Mesenchymal stem cell (in vitro differentiated cells and primary cell): ENCODE results near the gene DOK7.
"Not testable (repeated sequence)": the region's sequence is repeated elsewhere in the genome, so short reads cannot be mapped to it uniquely, and the experiment has no call there.

Experiments
- DNase-seq: peaks from one replicate; pipeline ENCODE4 v3.0.0-alpha.2; 2013
- H2AFZ ChIP-seq: one replicate; pipeline ENCODE4 v1.6.1; 2013; ENCODE audit warnings: low read depth, mild to moderate bottlenecking, control low read depth, inconsistent platforms, low read length, moderate library complexity
- H2AK5ac ChIP-seq: 2 replicates; pipeline ENCODE4 v1.6.1; 2013; ENCODE audit warnings: low read length, moderate library complexity, mild to moderate bottlenecking, inconsistent platforms; ENCODE audit not compliant: severe bottlenecking
- H2BK120ac ChIP-seq: one replicate; pipeline ENCODE4 v1.6.1; 2013; ENCODE audit warnings: low read depth, mild to moderate bottlenecking, inconsistent platforms, low read length, moderate library complexity
- H2BK12ac ChIP-seq, 2 experiments: one replicate each; pipeline ENCODE4 v1.6.1; 2013; ENCODE audit warnings: inconsistent platforms in 2 of 2, low read length in 2 of 2, mild to moderate bottlenecking in 2 of 2, moderate library complexity in 2 of 2, control low read depth in 1 of 2
- H2BK15ac ChIP-seq: one replicate; pipeline ENCODE4 v1.6.1; 2013; ENCODE audit warnings: mild to moderate bottlenecking, low read depth, inconsistent platforms; ENCODE audit not compliant: poor library complexity, severe bottlenecking
- H2BK5ac ChIP-seq: 2 replicates; pipeline ENCODE4 v1.6.1; 2013; ENCODE audit warnings: low read depth, mild to moderate bottlenecking, low read length, control low read depth, inconsistent platforms; ENCODE audit not compliant: poor library complexity, severe bottlenecking
- H3K14ac ChIP-seq, 2 experiments: one replicate each; pipeline ENCODE4 v1.6.1; 2013; ENCODE audit warnings: inconsistent platforms in 2 of 2, low read length in 2 of 2, control low read depth in 1 of 2, mild to moderate bottlenecking in 1 of 2, moderate library complexity in 1 of 2
- H3K18ac ChIP-seq, 2 experiments: one replicate each; pipeline ENCODE4 v1.6.1; 2013; ENCODE audit warnings: inconsistent platforms in 2 of 2, low read length in 2 of 2, control low read depth in 1 of 2, low read depth in 1 of 2, mild to moderate bottlenecking in 1 of 2
- H3K23ac ChIP-seq, 2 experiments: one replicate each; pipeline ENCODE4 v1.6.1; 2013; ENCODE audit warnings: inconsistent platforms in 2 of 2, low read length in 2 of 2, mild to moderate bottlenecking in 2 of 2, moderate library complexity in 2 of 2, control low read depth in 1 of 2
- H3K27ac ChIP-seq: 2 replicates; pipeline ENCODE4 v1.5.1; 2013; ENCODE audit warnings: mild to moderate bottlenecking, moderate library complexity, low read length, control low read depth, inconsistent platforms; ENCODE audit not compliant: poor library complexity, severe bottlenecking
- H3K27me3 ChIP-seq, 2 experiments: 2 replicates each; pipeline versions ENCODE4 v1.6.1 to v1.7.0; 2013; ENCODE audit warnings: low read length in 2 of 2, mild to moderate bottlenecking in 2 of 2, moderate library complexity in 2 of 2, control low read depth in 1 of 2, inconsistent platforms in 1 of 2; ENCODE audit not compliant: control insufficient read depth in 1 of 2, insufficient read depth in 1 of 2
- H3K36me3 ChIP-seq, 2 experiments: 2 replicates each; pipeline versions ENCODE4 v1.6.1 to v1.7.0; 2013; ENCODE audit warnings: low read length in 2 of 2, control low read depth in 1 of 2, inconsistent platforms in 1 of 2, low read depth in 1 of 2, mild to moderate bottlenecking in 1 of 2; ENCODE audit not compliant: insufficient read depth in 2 of 2, control insufficient read depth in 1 of 2
- H3K4ac ChIP-seq, 2 experiments: one replicate each; pipeline ENCODE4 v1.6.1; 2013; ENCODE audit warnings: inconsistent platforms in 2 of 2, low read length in 2 of 2, mild to moderate bottlenecking in 2 of 2, moderate library complexity in 2 of 2, control low read depth in 1 of 2, low read depth in 1 of 2
- H3K4me1 ChIP-seq: 2 replicates; pipeline ENCODE4 v1.6.1; 2013; ENCODE audit warnings: low read depth, low read length, control low read depth; ENCODE audit not compliant: control insufficient read depth, insufficient read depth
- H3K4me2 ChIP-seq: 2 replicates; pipeline ENCODE4 v1.6.1; 2013; ENCODE audit warnings: low read length, mild to moderate bottlenecking, inconsistent platforms; ENCODE audit not compliant: poor library complexity, severe bottlenecking
- H3K4me3 ChIP-seq, 2 experiments: 2 replicates each; pipeline versions ENCODE4 v1.5.1 to v1.7.0; 2013; ENCODE audit warnings: low read length in 2 of 2, mild to moderate bottlenecking in 2 of 2, control low read depth in 1 of 2, low read depth in 1 of 2; ENCODE audit not compliant: insufficient read depth in 1 of 2
- H3K79me1 ChIP-seq: replicated peaks from 2 replicates; pipeline ENCODE4 v1.6.1; 2013; ENCODE audit warnings: mild to moderate bottlenecking, control low read depth, low read length, inconsistent platforms; ENCODE audit not compliant: poor library complexity, severe bottlenecking
- H3K9ac ChIP-seq: 2 replicates; pipeline ENCODE4 v1.7.0; 2013; ENCODE audit warnings: mild to moderate bottlenecking, low read length, moderate library complexity
- H3K9me3 ChIP-seq: 2 replicates; pipeline ENCODE4 v1.7.0; 2013; ENCODE audit warnings: mild to moderate bottlenecking, low read length; ENCODE audit not compliant: control insufficient read depth
- H4K8ac ChIP-seq: one replicate; pipeline ENCODE4 v1.6.1; 2013; ENCODE audit warnings: inconsistent platforms, mild to moderate bottlenecking, low read length, moderate library complexity
- H4K91ac ChIP-seq: one replicate; pipeline ENCODE4 v1.6.1; 2013; ENCODE audit warnings: mild to moderate bottlenecking, low read length, inconsistent platforms
- WGBS: methylation state at CpG from one replicate; pipeline ENCODE4 v1.1.7; 2013; ENCODE audit warnings: mixed read lengths; 5-methylcytosine and 5-hydroxymethylcytosine counted together

Gene DOK7

GRCh38 chr4:3510481-3510880, 47.4 kb downstream of the DOK7 start:
- H3K4ac ChIP-seq: no peak overlapping the region
- no peak overlapping the region for H2BK5ac ChIP-seq
- H2BK120ac ChIP-seq: no peak overlapping the region
- no peak overlapping the region for H3K27ac ChIP-seq
- no peaks in the 10 kb centered on the region for H3K4me1 ChIP-seq
- H3K18ac ChIP-seq: no peak overlapping the region
- no peak overlapping the region for H2AK5ac ChIP-seq
- no peak overlapping the region for H2BK15ac ChIP-seq
- H3K79me1 ChIP-seq: peaks cover 26% of the 10 kb centered on the region
- no peak overlapping the region for H2AFZ ChIP-seq
- no peak overlapping the region for H3K4me2 ChIP-seq
- DNase-seq: no peak
- H4K8ac ChIP-seq: no peak overlapping the region
- no peak overlapping the region for H4K91ac ChIP-seq
- no peaks in the 10 kb centered on the region for H3K9me3 ChIP-seq
- peaks cover 73 to 77% of the 10 kb centered on the region in 2 experiments for H3K36me3 ChIP-seq
- H3K27me3 ChIP-seq: no peaks in the 10 kb centered on the region
- no peak overlapping the region for H2BK12ac ChIP-seq
- no peak overlapping the region for H3K14ac ChIP-seq
- WGBS: 98% methylated on average over 16 of the region's 16 CpGs
- H3K9ac ChIP-seq: no peak overlapping the region
- no peak overlapping the region for H3K4me3 ChIP-seq
- H3K23ac ChIP-seq: no peak overlapping the region

- H2AK5ac ChIP-seq: no peak overlapping the region
- H3K4me1 ChIP-seq: no peaks in the 10 kb centered on the region
- H3K9ac ChIP-seq: no peak overlapping the region
- peaks cover 78 to 80% of the 10 kb centered on the region in 2 experiments for H3K36me3 ChIP-seq
- no peak overlapping the region for H3K4ac ChIP-seq
- no peak overlapping the region for H2BK5ac ChIP-seq
- H3K27me3 ChIP-seq: no peaks in the 10 kb centered on the region
- no peak overlapping the region for H2AFZ ChIP-seq
- H2BK120ac ChIP-seq: no peak overlapping the region
- H3K4me2 ChIP-seq: no peak overlapping the region
- H4K91ac ChIP-seq: no peak overlapping the region
- H3K23ac ChIP-seq: no peak overlapping the region
- no peak overlapping the region for H2BK15ac ChIP-seq
- H3K4me3 ChIP-seq: no peak overlapping the region
- H3K9me3 ChIP-seq: no peaks in the 10 kb centered on the region
- DNase-seq: no peak
- no peak overlapping the region for H2BK12ac ChIP-seq
- H3K14ac ChIP-seq: no peak overlapping the region
- H3K79me1 ChIP-seq: peaks cover 25% of the 10 kb centered on the region
- H4K8ac ChIP-seq: no peak overlapping the region
- WGBS: 97% methylated on average over 6 of the region's 6 CpGs
- H3K27ac ChIP-seq: no peak overlapping the region
- H3K18ac ChIP-seq: no peak overlapping the region
These were observed 48.1 kb downstream of the DOK7 start for GRCh38 chr4:3511187-3511586.

- not testable (repeated sequence) for H3K4me2 ChIP-seq, DNase-seq, H3K9me3 ChIP-seq, H2BK5ac ChIP-seq, H3K9ac ChIP-seq, H3K4ac ChIP-seq, H2BK120ac ChIP-seq, H4K8ac ChIP-seq, H3K27ac ChIP-seq, H2BK15ac ChIP-seq, H3K27me3 ChIP-seq, H2AK5ac ChIP-seq, H3K23ac ChIP-seq, H3K4me1 ChIP-seq, H4K91ac ChIP-seq, H3K14ac ChIP-seq, H2AFZ ChIP-seq, H2BK12ac ChIP-seq, H3K4me3 ChIP-seq, H3K18ac ChIP-seq
- H3K79me1 ChIP-seq: peaks cover 28% of the 10 kb centered on the region
- H3K36me3 ChIP-seq: peaks cover 81 to 84% of the 10 kb centered on the region in 2 experiments
- 98% methylated on average over 15 of the region's 27 CpGs for WGBS
These were observed 48.5 kb downstream of the DOK7 start for GRCh38 chr4:3511601-3512000.

GRCh38 chr4:3512279-3512678, 49.2 kb downstream of the DOK7 start:
- no peak overlapping the region for H3K9ac ChIP-seq
- H2BK5ac ChIP-seq: no peak overlapping the region
- no peak overlapping the region for H4K8ac ChIP-seq
- WGBS: 96% methylated on average over 13 of the region's 13 CpGs
- H3K4ac ChIP-seq: no peak overlapping the region
- H3K4me1 ChIP-seq: no peaks in the 10 kb centered on the region
- H3K36me3 ChIP-seq: peaks cover 84 to 88% of the 10 kb centered on the region in 2 experiments
- H3K4me2 ChIP-seq: no peak overlapping the region
- no peaks in the 10 kb centered on the region for H3K27me3 ChIP-seq
- H3K9me3 ChIP-seq: no peaks in the 10 kb centered on the region
- no peak overlapping the region for H3K23ac ChIP-seq
- H3K27ac ChIP-seq: no peak overlapping the region
- DNase-seq: no peak
- H3K14ac ChIP-seq: no peak overlapping the region
- no peak overlapping the region for H2BK120ac ChIP-seq
- H3K18ac ChIP-seq: no peak overlapping the region
- no peak overlapping the region for H2AK5ac ChIP-seq
- no peak overlapping the region for H2AFZ ChIP-seq
- no peak overlapping the region for H2BK15ac ChIP-seq
- peaks cover 25% of the 10 kb centered on the region for H3K79me1 ChIP-seq
- H2BK12ac ChIP-seq: no peak overlapping the region
- no peak overlapping the region for H3K4me3 ChIP-seq
- no peak overlapping the region for H4K91ac ChIP-seq
